Right lobe of liver (tissue), 4 donors: ENCODE results near the gene JAKMIP1.

Experiments used
- POLR2A ChIP-seq: fragments of 450-650 bp; IDR thresholded peaks from one replicate; pipeline ENCODE4 v1.6.1; 2017; ENCODE audit warnings: antibody characterized with exemption, mild to moderate bottlenecking
- TF ChIP-seq, protein P1 (sequence below), 4 donors: fragments of 200-600 bp in 3 of 4; fragments of 450-650 bp in 1 of 4; IDR thresholded peaks; one replicate each; pipeline versions ENCODE4 v1.5.1 to v1.8.0; 2016 to 2022; ENCODE audit warnings: antibody characterized with exemption in 4 of 4, mild to moderate bottlenecking in 2 of 4
- donor health status: DM: no; HTN: no; CAD: no.
- donor health status: DM: no; HTN: no; CAD: no.
- donor health status: DM: no; HTN: yes; CAD: no.

DNA sequence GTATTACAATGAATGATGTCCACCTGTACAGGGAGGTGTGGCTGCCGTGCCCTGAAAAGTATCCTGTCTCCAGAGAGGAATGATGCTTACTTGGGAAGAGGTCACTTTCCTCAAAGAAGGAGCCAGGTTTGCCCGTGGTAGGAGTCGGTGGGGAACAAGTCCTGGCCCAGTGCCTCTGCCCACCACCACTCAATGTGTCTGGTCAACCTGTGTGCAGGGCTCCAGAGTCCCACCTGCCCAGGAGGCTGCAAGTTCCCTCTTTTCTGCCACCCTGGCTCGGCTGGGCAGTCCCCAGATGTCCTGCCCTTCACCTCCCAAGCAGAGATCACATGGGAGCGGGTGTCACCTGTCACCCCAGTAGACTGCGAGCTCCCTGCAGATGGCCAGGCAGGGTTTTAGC, 106.7 kb downstream of the JAKMIP1 start:
- TF ChIP-seq POLR2A, result no peak
- TF ChIP-seq, protein P1, sequence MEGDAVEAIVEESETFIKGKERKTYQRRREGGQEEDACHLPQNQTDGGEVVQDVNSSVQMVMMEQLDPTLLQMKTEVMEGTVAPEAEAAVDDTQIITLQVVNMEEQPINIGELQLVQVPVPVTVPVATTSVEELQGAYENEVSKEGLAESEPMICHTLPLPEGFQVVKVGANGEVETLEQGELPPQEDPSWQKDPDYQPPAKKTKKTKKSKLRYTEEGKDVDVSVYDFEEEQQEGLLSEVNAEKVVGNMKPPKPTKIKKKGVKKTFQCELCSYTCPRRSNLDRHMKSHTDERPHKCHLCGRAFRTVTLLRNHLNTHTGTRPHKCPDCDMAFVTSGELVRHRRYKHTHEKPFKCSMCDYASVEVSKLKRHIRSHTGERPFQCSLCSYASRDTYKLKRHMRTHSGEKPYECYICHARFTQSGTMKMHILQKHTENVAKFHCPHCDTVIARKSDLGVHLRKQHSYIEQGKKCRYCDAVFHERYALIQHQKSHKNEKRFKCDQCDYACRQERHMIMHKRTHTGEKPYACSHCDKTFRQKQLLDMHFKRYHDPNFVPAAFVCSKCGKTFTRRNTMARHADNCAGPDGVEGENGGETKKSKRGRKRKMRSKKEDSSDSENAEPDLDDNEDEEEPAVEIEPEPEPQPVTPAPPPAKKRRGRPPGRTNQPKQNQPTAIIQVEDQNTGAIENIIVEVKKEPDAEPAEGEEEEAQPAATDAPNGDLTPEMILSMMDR (IDR thresholded peaks at IDR 0.05), result no peak
